Panc1 (cell line): ENCODE data around the gene SYNE1. TPM values are rescaled to one million over a fixed set of nuclear protein-coding genes. Genes with fewer than 3 reads are reported as not detected.
A peak's percentile ranks its signal among the peaks of the same experiment; 100 is the strongest.

Experiments
- ATAC-seq: fragments of 200-7000 bp; cut with Tn5 transposase; 2 replicates; pipeline ENCODE4 v1.9.1; 2020; ENCODE audit warnings: mild to moderate bottlenecking, moderate library complexity
- BruUV-seq: library from RNA; stranded (reverse); fragments of 400-500 nt; replicated peaks from 2 replicates; lab custom pipeline; 2021; lab: Mats Ljungman, UMichigan
- CTCF ChIA-PET: fragments of 300-600 bp; sonication (Branson Sonifier 250); formaldehyde crosslinking; loops from one replicate; lab custom pipeline; 2022; ENCODE audit warnings: antibody characterized with exemption; lab: Charles Lee
- POLR2A ChIA-PET: fragments of 300-600 bp; sonication (Branson Sonifier 250); formaldehyde crosslinking; loops from one replicate; lab custom pipeline; 2022; ENCODE audit warnings: antibody characterized with exemption; lab: Charles Lee
- DNase-seq: peaks from one replicate; pipeline ENCODE4 v3.0.0-alpha.2; 2010; ENCODE audit warnings: low read depth, low spot score
- H3K27ac ChIP-seq: 2 replicates; pipeline ENCODE4 v1.5.1; 2011; ENCODE audit warnings: mild to moderate bottlenecking, low read length, inconsistent platforms
- H3K27me3 ChIP-seq: fragments of 200-500 bp; sonication (Bioruptor generic); 2 replicates; pipeline ENCODE4 v1.6.0; 2014; ENCODE audit warnings: low read length, inconsistent platforms; ENCODE audit not compliant: control insufficient read depth, insufficient read depth
- H3K36me3 ChIP-seq: fragments of 200-500 bp; sonication (Bioruptor generic); 2 replicates; pipeline ENCODE4 v1.5.1; 2014; ENCODE audit warnings: inconsistent platforms, mild to moderate bottlenecking, low read length, moderate library complexity; ENCODE audit not compliant: control insufficient read depth, insufficient read depth
- H3K4me1 ChIP-seq: 2 replicates; pipeline ENCODE4 v1.5.1; 2011; ENCODE audit warnings: inconsistent platforms, mild to moderate bottlenecking, low read length, moderate library complexity; ENCODE audit not compliant: control insufficient read depth, insufficient read depth
- H3K4me3 ChIP-seq, 2 experiments: 2 replicates each; pipeline ENCODE4 v1.5.1; 2011 to 2012; ENCODE audit warnings: low read depth in 2 of 2, low read length in 2 of 2, mild to moderate bottlenecking in 2 of 2, inconsistent platforms in 1 of 2, moderate library complexity in 1 of 2
- H3K9me3 ChIP-seq: fragments of 200-500 bp; sonication (Bioruptor generic); 2 replicates; pipeline ENCODE4 v1.5.1; 2014; ENCODE audit warnings: low read depth, mild to moderate bottlenecking, inconsistent platforms, low read length, moderate library complexity; ENCODE audit not compliant: control insufficient read depth, insufficient read depth
- POLR2AphosphoS5 ChIP-seq: IDR thresholded peaks from 2 replicates; pipeline ENCODE4 v1.6.1; 2012; ENCODE audit warnings: mild to moderate bottlenecking, low read depth, low read length, moderate library complexity
- SIN3A ChIP-seq: IDR thresholded peaks from 2 replicates; pipeline ENCODE4 v1.6.1; 2012; ENCODE audit warnings: low read depth, mild to moderate bottlenecking, low read length, moderate library complexity, borderline replicate concordance; ENCODE audit not compliant: insufficient read depth
- TCF7L2 ChIP-seq: IDR thresholded peaks from 2 replicates; pipeline ENCODE4 v1.6.1; 2011; ENCODE audit warnings: mild to moderate bottlenecking, low read depth, low read length, inconsistent platforms
- in situ Hi-C: cut with HindIII; loops from 2 replicates; pipeline ENCODE4 v1.10.0; 2016; ENCODE audit warnings: low sequenced_read_pairs, low pct_unique_long_range_greater_than_20kb
- intact Hi-C: fragments of 100-400 bp; cut with micrococcal nuclease; formaldehyde crosslinking; loops from one replicate; pipeline ENCODE4 v1.10.0; 2022; ENCODE audit not compliant: unreplicated experiment
- total RNA-seq: library from RNA; stranded (reverse); gene quantifications from one replicate; pipeline ENCODE4 v1.2.1, GENCODE V29; 2021; ENCODE audit not compliant: unreplicated experiment
- TF ChIP-seq, protein P1 (sequence below): fragments of 450-650 bp; IDR thresholded peaks from 2 replicates; pipeline ENCODE4 v1.5.1; 2017; ENCODE audit warnings: mild to moderate bottlenecking
- TF ChIP-seq, protein P2 (sequence below), 2 experiments: IDR thresholded peaks; 2 replicates each; pipeline ENCODE4 v1.6.1; 2011 to 2012; ENCODE audit warnings: low read depth in 2 of 2, control low read depth in 1 of 2, low read length in 1 of 2, mild to moderate bottlenecking in 1 of 2, moderate library complexity in 1 of 2; ENCODE audit not compliant: insufficient read depth in 1 of 2

SYNE1 gene
- total RNA-seq, 1 experiment from 2014 or later, result 3.2 TPM

DNA sequence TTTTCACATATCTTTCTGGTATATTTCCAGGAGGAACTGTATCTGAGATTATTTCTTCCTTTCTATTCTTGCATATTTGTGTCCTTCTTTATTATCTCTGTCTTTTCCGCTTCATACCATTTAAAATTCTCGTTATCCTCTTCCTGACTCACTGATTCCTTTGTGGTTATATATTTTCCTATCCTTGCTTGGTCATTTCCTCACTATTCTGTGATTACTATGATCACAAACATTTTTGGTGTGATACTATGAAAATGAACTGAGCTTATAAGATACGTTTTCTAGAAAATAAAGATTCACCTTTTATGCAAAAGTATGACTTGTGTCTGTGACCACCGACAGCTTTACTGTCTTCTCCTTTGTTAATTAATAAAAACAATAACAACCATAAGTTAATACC is 34.0 kb upstream of the SYNE1 start:
- intact Hi-C loops, result loop anchor here (2.0 to 5.0 kb wide), 2 partner anchors 118 to 184 kb away; no protein-coding TSS in a partner anchor
- POLR2A ChIA-PET, result no interaction called here
- no TSS peak for BruUV-seq

GRCh38 chr6:152669895-152670294 is 32.7 kb upstream of the SYNE1 start:
- H3K27me3 ChIP-seq, result no peaks in the 10 kb centered on the region
- ATAC-seq (peak; percentile 72; the same call in 1 of the 2 replicates), DNase-seq (no peak)
- no peak for TF ChIP-seq SIN3A
- TF ChIP-seq, protein P1, sequence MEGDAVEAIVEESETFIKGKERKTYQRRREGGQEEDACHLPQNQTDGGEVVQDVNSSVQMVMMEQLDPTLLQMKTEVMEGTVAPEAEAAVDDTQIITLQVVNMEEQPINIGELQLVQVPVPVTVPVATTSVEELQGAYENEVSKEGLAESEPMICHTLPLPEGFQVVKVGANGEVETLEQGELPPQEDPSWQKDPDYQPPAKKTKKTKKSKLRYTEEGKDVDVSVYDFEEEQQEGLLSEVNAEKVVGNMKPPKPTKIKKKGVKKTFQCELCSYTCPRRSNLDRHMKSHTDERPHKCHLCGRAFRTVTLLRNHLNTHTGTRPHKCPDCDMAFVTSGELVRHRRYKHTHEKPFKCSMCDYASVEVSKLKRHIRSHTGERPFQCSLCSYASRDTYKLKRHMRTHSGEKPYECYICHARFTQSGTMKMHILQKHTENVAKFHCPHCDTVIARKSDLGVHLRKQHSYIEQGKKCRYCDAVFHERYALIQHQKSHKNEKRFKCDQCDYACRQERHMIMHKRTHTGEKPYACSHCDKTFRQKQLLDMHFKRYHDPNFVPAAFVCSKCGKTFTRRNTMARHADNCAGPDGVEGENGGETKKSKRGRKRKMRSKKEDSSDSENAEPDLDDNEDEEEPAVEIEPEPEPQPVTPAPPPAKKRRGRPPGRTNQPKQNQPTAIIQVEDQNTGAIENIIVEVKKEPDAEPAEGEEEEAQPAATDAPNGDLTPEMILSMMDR, result peak; percentile 41; the same call in 1 of the 2 replicates
- no peak overlapping the region for H3K4me3 ChIP-seq
- H3K4me1 ChIP-seq, result no peaks in the 10 kb centered on the region
- H3K27ac ChIP-seq, result no peak overlapping the region
- ChIA-PET POLR2A (no interaction called here), CTCF (no interaction called here)
- H3K36me3 ChIP-seq, result no peaks in the 10 kb centered on the region
- in situ Hi-C loops (no loop called here), intact Hi-C loops (loop anchor here (2.0 to 5.0 kb wide), 2 partner anchors 117 to 183 kb away; no protein-coding TSS in a partner anchor)
- no peaks in the 10 kb centered on the region for H3K9me3 ChIP-seq
- BruUV-seq, result no TSS peak

More for the DNA sequence above, 34.0 kb upstream of the SYNE1 start:
- no peak for TF ChIP-seq TCF7L2
- no peak for TF ChIP-seq SIN3A
- H3K9me3 ChIP-seq, result no peaks in the 10 kb centered on the region
- no peak overlapping the region for H3K27ac ChIP-seq
- in situ Hi-C loops, result no loop called here
- H3K4me3 ChIP-seq, result no peak overlapping the region
- no peak for DNase-seq
- no peak for ATAC-seq
- CTCF ChIA-PET, result no interaction called here
- H3K4me1 ChIP-seq, result no peaks in the 10 kb centered on the region
- no peaks in the 10 kb centered on the region for H3K36me3 ChIP-seq
- H3K27me3 ChIP-seq, result no peaks in the 10 kb centered on the region

- no peak for DNase-seq
- Histone ChIP-seq H3K9me3 (no peaks in the 10 kb centered on the region), H3K27ac (no peak overlapping the region), H3K36me3 (no peaks in the 10 kb centered on the region), H3K27me3 (no peaks in the 10 kb centered on the region), H3K4me1 (no peaks in the 10 kb centered on the region), H3K4me3 (no peak overlapping the region)
- POLR2A ChIA-PET, result no interaction called here
- in situ Hi-C loops, result no loop called here
- ATAC-seq, result no peak
- no TSS peak for BruUV-seq
- CTCF ChIA-PET, result no interaction called here
- intact Hi-C loops, result no loop called here
- TF ChIP-seq, protein P2, sequence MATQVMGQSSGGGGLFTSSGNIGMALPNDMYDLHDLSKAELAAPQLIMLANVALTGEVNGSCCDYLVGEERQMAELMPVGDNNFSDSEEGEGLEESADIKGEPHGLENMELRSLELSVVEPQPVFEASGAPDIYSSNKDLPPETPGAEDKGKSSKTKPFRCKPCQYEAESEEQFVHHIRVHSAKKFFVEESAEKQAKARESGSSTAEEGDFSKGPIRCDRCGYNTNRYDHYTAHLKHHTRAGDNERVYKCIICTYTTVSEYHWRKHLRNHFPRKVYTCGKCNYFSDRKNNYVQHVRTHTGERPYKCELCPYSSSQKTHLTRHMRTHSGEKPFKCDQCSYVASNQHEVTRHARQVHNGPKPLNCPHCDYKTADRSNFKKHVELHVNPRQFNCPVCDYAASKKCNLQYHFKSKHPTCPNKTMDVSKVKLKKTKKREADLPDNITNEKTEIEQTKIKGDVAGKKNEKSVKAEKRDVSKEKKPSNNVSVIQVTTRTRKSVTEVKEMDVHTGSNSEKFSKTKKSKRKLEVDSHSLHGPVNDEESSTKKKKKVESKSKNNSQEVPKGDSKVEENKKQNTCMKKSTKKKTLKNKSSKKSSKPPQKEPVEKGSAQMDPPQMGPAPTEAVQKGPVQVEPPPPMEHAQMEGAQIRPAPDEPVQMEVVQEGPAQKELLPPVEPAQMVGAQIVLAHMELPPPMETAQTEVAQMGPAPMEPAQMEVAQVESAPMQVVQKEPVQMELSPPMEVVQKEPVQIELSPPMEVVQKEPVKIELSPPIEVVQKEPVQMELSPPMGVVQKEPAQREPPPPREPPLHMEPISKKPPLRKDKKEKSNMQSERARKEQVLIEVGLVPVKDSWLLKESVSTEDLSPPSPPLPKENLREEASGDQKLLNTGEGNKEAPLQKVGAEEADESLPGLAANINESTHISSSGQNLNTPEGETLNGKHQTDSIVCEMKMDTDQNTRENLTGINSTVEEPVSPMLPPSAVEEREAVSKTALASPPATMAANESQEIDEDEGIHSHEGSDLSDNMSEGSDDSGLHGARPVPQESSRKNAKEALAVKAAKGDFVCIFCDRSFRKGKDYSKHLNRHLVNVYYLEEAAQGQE (IDR thresholded peaks at IDR 0.05; ENCODE audit: insufficient read depth in 1 of 2, low read depth in 2 of 2, low read length in 1 of 2), result no peak
- TF ChIP-seq TCF7L2 (no peak), POLR2AphosphoS5 (no peak), SIN3A (no peak)
- TF ChIP-seq, protein P1, result no peak
These were observed 24.6 kb upstream of the SYNE1 start for GRCh38 chr6:152661776-152662175.
